ENCODE measurements around the gene ENDOU.
"Not testable (repeated sequence)": the region's sequence is repeated elsewhere in the genome, so short reads cannot be mapped to it uniquely, and the experiment has no call there.

The ENDOU gene

GRCh38 chr12:47717046-47717442, 8.2 kb downstream of the ENDOU start:
- DNase-seq, result no peak

DNA sequence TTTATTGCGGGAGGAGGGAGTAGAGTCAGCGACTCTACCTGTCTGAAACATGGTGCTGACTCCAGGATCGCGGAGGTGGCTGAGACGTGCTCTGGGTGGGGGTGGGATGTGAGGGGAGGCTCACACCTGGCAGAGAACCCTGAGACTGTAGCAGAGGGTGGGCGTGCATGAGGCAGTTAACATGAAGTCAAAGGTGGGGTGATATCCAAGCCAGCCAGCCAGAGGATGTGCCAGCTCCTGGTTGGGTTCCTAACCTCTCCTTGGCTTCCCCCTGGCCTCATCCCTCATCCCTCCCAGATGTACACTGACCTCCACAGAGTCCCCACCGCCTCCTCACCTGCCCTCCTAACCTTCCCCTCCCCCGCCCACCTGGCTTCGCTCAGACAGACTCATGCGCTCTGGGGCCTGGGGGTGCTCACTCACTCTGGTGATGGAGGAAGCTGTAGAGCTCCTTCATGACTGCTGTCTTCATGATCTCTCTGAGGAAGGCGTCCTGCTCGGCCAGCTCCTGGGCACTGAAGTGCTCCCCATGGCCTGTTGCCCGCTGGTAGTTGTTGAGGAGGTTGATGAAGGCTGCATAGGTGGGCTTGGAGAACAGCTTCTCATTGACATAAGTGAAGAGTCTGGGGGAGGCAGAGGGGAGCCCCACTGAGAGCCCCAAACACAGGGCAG, 9.3 kb downstream of the ENDOU start:
- DNase-seq, result no peak

GRCh38 chr12:47715393-47715876, 9.9 kb downstream of the ENDOU start:
- DNase-seq, result peak; percentile 54 to 80 (median 71)

DNA sequence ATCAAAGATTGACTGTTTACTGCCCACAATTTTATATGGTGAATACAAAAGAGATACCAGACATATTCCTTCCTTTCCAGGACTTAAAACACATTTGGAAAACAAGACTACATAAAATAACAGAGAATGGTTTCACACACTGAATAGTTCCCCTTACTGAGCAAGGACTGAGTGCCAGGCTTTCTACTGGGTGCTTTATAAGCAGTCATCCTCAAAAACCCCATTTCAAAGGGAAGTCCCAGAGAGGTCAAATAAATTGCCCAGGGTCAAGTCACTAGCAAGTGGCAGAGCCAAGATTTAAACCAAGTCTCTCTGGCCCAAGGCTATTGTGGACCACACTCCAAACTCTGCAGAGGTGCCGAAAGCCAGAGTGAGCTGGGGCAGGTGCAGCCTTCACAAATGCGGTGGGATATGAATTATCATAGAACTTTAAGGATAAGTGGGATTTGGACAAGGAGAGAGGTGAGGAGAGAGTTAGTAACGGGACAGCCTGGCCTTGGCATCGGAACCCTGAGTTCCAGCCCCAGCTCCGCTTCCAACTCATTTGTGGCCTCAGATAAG, 10.4 kb downstream of the ENDOU start:
- DNase-seq, result no peak

DNA sequence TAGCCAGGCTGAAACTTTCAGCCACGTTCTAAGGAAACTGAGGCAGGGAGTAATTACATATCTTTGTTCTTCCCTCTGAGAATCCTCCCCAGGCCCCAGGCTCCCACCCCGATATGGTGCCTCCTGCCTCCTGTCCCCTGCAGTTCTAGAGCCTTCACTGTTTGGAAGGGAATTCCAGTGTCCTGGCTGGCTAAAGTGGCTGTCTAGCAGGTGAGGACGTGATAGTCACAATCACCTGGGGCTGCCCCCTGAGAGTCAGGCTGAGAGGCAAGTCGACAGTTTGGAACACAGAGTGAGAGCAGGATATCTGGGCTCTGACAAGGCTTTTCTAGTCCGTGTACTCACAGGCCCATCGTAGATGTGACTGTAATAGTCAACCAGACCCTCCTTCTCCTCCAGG, 13.1 kb downstream of the ENDOU start:
- no peak for DNase-seq

DNA sequence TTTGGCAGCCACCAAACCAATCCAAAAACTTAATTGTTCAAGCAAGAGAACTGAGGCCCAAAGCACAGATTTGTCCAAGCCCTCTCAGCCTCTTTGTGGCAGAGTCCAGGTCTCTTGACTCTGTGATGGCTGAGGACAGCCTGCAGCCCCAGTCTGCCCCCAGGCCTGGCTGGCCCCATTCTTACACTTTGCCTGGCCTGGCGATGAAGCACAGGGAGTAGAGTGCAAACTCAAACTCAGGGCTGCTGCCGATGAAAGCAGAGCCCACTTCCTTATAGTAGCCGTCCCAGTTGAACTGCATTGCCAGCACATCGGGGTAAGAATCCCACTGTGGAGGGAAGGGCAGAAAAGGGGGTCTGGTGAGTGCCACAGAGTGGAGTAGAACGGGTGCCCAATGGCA, 13.8 kb downstream of the ENDOU start:
- no peak for DNase-seq

- no peak for DNase-seq
These were observed 15.0 kb downstream of the ENDOU start for GRCh38 chr12:47710278-47710677.

GRCh38 chr12:47709671-47710070, 15.6 kb downstream of the ENDOU start:
- DNase-seq, result no peak

- no peak for DNase-seq
These were observed 16.1 kb downstream of the ENDOU start for GRCh38 chr12:47709237-47709636.

- no peak for DNase-seq
These were observed 17.3 kb downstream of the ENDOU start for GRCh38 chr12:47707905-47708543.

DNA sequence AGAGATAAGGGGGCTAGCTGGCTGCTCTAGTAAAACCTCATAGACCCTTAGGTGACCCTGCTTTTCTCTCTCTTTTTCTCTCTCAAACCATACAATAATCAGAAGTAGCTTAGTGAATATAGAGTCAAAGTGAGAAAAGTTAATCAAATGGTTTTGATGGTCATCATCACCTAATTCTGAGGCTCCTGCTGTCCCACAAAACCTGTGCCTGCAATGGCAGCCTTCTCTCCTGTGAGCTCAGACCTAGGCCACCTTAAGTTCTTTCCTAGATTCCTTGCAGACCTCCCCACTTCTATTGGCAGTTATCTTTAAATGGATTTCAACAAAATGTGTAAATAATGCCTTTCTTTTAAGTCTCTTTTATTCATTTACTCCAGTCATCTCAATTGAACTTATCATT, 17.9 kb downstream of the ENDOU start:
- DNase-seq, result no peak

GRCh38 chr12:47705566-47706425, 19.5 kb downstream of the ENDOU start, which contains the start of gene RPAP3:
Gene RPAP3 (minus strand): TSS chr12:47706030. CDS start chr12:47702840, 3,190 bp downstream.
- peak; percentile 91 to 97 (median 95) for DNase-seq

DNA sequence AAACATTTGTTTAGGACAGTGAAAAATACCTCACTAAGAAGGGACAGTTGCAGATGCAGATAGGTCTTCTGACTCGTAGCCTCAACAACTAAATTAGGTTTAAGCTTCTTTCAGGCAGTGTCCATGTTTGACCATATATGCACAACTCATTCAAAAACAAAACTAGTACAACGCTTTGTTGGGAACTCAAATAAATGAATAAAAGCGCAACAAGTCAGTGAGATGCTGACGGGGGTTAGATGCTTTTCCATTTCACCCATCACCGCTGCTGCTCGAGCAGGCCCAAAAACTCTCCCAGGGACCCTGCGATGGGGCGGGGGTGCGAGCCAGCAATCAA, 20.1 kb downstream of the ENDOU start:
- no peak for DNase-seq

GRCh38 chr12:47704719-47705118, 20.6 kb downstream of the ENDOU start:
- no peak for DNase-seq

DNA sequence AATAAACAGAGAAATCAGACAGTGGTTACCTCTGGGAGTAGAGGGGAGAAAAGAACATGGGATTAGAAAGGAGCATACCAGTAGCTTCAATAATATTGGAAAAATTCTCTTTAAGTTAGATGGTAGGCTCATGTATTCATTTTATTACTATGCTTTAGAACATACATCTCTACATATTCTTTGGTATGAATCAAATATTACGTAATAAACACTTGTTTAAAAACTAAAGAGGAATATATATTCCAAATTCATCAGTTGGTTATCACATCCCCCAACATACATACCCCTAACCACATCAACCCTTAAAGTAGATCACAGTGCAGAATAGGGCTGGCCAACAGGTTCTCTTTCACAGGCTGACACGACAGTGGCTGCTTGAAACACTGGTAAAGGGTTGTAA, 25.0 kb downstream of the ENDOU start:
- no peak for DNase-seq

- DNase-seq, result no peak
These were observed 26.7 kb downstream of the ENDOU start for GRCh38 chr12:47698631-47699030.

GRCh38 chr12:47698055-47698454, 27.2 kb downstream of the ENDOU start:
- no peak for DNase-seq

- DNase-seq, result no peak
These were observed 36.1 kb downstream of the ENDOU start for GRCh38 chr12:47689215-47689614.

GRCh38 chr12:47687636-47688035, 37.7 kb downstream of the ENDOU start:
- DNase-seq, result no peak

DNA sequence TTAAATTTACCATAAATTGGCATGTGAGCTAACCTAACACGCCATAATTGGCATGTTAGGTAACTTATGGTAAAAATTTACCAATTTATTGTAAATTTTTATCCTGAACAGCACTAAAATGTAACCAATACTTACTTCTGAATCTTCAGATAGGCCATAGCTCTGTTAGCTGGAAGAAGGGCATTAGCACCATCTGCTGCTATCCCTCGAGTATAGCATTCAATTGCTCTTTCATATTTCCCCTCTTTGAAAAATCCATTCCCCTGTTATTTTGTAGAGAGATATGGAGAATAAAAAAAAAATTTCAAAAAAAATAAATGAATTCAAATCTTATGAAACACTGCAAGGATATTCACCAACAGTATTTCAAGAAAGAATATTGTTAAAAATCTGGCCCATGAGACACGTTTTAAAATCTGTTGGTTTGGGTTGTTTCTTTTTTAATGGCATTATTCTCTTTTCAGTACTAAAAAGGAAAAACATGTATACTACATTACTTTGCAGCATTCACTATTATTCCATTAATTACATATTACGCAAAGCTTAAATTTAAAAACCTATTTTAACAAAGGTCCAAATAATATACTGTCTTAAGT, 38.5 kb downstream of the ENDOU start:
- peak in 2 of 5 donors; percentile 13 to 22 for DNase-seq

GRCh38 chr12:47679785-47680184, 45.5 kb downstream of the ENDOU start:
- no peak for DNase-seq

GRCh38 chr12:47672068-47672467, 53.2 kb downstream of the ENDOU start:
- DNase-seq, result no peak

GRCh38 chr12:47667935-47668334, 57.4 kb downstream of the ENDOU start:
- DNase-seq, result not testable (repeated sequence)
